Measurements from ENCODE around the gene CDK4. TPM values are rescaled to one million over a fixed set of nuclear protein-coding genes. Genes with fewer than 3 reads are reported as not detected.

The CDK4 gene
- total RNA-seq, 1 experiment from 2014 or later: 4,723 TPM

DNA sequence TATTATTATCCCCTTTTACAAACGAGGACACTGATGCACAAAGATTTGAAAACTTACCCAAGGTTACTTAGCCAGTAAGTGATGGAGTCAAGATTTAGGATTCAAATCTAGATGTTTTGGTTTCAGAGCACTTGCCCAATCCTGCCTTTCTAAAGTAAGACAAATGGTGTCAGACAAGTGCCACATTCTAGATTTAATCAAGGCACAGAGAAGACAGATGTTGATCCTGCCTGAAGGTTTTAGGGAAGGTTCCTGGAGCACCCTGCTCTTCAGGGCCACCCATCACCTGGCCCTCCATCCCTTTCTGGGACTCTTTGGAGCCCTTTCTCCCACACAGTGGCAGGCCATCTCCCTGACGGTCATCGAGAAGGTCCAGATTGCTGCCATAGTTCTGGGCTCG is 5.7 kb upstream of the CDK4 start:
- H3K27ac ChIP-seq: no peak overlapping the region
- H3K4me1 ChIP-seq (replicated peaks): peaks cover 27% of the 10 kb centered on the region
- DNase-seq (ENCODE audit: low read depth in 1 of 2, low spot score in 2 of 2): no peak
- no peak overlapping the region for H3K4me3 ChIP-seq
- no peaks in the 10 kb centered on the region for H3K9me3 ChIP-seq (replicated peaks)
- peaks cover 15% of the 10 kb centered on the region for H3K36me3 ChIP-seq
- peaks cover 32% of the 10 kb centered on the region for H3K27me3 ChIP-seq (replicated peaks)

DNA sequence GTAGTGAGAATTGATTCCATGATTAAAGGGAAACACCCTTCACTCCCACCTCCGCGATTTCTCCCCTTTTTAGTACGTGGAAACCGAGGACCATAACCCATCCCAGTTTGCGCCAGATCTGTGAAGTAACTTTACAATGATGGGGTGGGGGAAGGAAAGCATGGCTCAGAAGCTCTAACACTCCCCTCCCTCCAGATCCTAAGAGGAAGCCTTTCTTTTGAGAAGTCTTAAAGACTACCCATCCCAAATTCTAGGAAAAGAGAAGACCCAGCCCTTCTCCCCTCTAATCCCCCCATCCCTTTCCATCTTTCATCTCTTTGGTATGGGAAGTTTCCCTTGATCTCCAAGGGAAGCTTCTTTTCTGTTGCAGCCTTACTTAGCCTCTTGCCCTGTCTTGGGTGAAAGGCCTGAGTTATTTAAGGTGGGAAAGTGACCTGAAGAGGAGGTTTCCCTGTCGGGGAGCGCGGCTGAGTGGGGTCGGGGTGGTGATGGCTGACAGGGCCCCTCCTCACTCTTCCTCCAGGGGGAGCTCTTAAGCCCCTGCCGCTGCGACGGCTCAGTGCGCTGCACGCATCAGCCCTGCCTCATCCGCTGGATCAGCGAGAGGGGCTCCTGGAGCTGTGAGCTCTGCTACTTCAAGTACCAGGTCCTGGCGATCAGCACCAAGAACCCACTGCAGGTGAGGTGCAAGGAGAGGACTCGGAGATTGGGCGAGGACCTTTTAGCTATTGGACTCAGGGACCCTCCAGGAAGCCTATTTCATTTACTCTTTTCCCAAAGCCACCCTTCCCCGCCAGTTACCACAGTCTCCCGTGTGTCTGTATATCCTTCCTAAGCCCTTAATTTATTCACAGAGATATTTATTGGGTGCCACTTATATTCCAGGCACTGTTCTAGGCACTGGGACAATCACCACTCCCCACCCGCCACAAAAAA is 4.6 kb upstream of the CDK4 start:
- Histone ChIP-seq H3K27me3 (replicated peaks) (peaks cover 29% of the 10 kb centered on the region), H3K9me3 (replicated peaks) (no peaks in the 10 kb centered on the region), H3K4me1 (replicated peaks) (peaks cover 30% of the 10 kb centered on the region), H3K36me3 (peaks cover 19% of the 10 kb centered on the region), H3K27ac (no peak overlapping the region), H3K4me3 (no peak overlapping the region)
- peak; percentile 90 to 99 for DNase-seq (ENCODE audit: low read depth in 1 of 2, low spot score in 2 of 2)

DNA sequence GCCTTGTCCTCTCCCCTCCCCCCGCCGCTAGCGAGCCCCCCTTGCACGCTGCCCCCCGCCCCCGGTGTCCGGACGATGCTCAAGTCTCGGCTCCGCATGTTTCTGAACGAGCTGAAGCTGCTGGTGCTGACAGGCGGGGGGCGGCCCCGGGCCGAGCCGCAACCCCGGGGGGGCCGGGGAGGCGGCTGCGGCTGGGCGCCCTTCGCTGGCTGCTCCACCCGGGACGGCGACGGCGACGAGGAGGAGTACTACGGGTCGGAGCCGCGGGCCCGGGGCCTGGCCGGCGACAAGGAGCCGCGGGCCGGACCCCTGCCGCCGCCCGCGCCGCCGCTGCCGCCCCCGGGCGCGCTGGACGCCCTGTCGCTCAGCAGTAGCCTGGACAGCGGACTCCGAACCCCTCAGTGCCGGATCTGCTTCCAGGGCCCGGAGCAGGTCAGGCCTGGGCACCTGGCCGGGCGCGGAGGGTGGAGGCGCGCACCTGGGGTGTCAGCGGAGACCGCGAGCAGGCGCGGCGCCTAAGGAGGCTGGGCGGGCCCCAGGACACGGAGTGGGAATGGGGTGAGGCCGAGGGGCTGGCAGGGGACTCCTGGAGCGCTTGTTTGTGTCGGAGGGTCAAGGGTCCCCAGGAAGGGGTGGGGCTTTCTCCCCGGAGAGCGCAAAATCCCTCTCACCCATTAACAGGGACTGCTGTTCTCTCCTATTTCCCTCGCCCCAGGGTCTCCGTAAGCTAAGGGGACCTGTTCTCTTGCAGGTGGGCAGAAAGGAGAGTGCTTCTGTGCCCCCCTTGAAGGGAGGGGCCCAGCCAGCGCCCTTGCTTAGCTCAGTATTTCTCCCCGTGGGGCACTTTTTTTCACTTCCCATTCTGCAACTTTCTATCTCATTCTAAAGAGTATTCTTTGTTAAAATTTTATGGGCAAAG is 3.6 kb upstream of the CDK4 start:
- H3K4me3 ChIP-seq: peak overlapping the region; percentile 41
- no peaks in the 10 kb centered on the region for H3K9me3 ChIP-seq (replicated peaks)
- peaks cover 38% of the 10 kb centered on the region for H3K4me1 ChIP-seq (replicated peaks)
- H3K27me3 ChIP-seq (replicated peaks): peaks cover 29% of the 10 kb centered on the region
- peaks cover 28% of the 10 kb centered on the region for H3K36me3 ChIP-seq
- no peak overlapping the region for H3K27ac ChIP-seq
- DNase-seq (ENCODE audit: low read depth in 1 of 2, low spot score in 2 of 2): peak; percentile 85 to 96

DNA sequence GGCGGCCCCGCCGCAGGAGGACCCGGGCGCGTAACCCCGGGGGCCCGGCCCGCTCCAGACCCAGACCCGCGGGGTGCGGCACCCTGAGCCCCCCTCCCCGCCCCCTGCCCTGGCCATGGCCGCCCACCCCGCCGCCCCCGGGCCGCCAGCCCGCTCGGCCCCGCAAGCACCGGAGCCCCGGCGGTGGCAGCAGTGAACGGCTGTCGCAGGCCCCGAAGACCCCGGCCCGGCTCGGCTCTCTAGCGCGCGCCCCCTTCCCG is 3.0 kb upstream of the CDK4 start:
- Histone ChIP-seq H3K36me3 (peaks cover 34% of the 10 kb centered on the region), H3K9me3 (replicated peaks) (no peaks in the 10 kb centered on the region), H3K27ac (no peak overlapping the region)

DNA sequence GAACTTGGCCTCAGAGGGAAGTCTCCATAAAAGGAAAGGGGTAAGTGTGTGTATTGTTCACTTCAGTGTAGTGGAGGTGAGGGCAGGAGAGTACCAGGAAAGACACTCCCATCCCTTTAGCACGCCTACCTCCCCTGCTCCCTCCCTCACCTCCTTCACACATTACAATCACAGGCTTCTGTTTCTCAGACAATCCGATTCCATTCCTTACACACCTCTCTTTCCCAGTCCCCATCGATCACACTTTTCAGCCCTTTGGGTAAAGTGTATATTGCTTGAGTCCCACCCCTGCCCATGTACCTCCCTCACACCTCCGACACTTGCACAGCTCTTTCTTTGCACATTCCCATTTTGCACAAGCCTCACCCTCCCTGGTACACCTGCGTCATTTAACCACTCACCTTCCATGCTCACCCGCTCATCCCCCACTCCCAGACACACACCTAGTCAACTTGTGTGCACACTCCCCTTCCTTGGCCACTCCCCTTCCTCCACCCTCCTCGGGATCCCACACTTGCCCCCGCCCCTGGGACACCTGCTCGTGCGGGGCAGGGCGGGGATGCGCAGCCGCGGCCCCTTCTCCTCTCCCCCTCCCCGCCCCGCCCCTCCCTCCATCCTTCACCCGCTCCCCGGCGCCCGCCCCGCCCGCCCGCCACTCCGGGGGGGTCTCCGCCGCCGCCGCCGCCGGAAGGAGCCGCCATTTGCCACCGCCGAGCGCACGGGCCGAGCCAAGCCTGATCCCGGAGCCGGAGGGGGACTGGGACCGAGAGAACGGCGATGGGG is 2.5 kb upstream of the CDK4 start, which contains the start of gene MARCHF9:
Gene MARCHF9, plus strand, starts transcription at position 693 of the 783 bp plus-strand sequence. CDS start 426 bp downstream, outside the sequence.
- Histone ChIP-seq H3K4me1 (replicated peaks) (peaks cover 41% of the 10 kb centered on the region), H3K36me3 (peaks cover 37% of the 10 kb centered on the region), H3K27ac (no peak within 1 kb of the TSS), H3K9me3 (replicated peaks) (no peaks in the 10 kb centered on the region), H3K4me3 (peak within 1 kb of the TSS; percentile 41), H3K27me3 (replicated peaks) (peaks cover 28% of the 10 kb centered on the region)
- peak; percentile 91 to 99 for DNase-seq (ENCODE audit: low read depth in 1 of 2, low spot score in 2 of 2)

More for the DNA sequence above, 3.0 kb upstream of the CDK4 start:
- Histone ChIP-seq H3K4me1 (replicated peaks) (peaks cover 41% of the 10 kb centered on the region), H3K27me3 (replicated peaks) (peaks cover 29% of the 10 kb centered on the region), H3K4me3 (peak overlapping the region; percentile 41)
- DNase-seq (ENCODE audit: low read depth in 1 of 2, low spot score in 2 of 2): peak in 1 of 2 experiments; percentile 97

DNA sequence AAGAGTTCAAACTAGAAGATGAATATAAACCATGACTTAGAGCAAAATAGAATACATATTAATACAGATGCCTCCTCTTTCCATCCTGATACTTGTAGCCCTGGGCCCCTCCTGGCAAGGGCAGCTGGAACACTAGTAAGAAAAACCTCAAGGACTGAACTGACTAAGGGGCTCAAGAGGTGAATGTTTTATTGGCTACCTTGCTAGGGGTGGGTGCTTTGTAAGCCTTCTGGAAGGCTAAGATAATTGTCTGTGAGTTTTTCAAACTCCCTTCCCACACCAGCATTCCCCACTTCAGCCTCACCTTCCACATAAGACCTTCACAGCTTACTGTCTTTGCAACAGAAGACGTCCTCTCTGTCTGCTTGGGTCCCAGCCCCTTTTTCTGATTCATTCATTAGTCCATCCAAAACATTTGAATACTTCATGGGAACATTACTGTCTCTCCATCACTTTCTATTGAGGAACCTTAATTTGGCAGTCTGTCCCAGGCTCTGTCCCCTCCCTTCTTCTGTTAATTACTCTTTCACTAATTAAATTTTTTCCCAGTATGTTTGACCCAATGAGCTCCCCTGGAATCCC is 1.7 kb upstream of the CDK4 start:
- Histone ChIP-seq H3K36me3 (peaks cover 41% of the 10 kb centered on the region), H3K9me3 (replicated peaks) (no peaks in the 10 kb centered on the region), H3K4me3 (no peak overlapping the region), H3K4me1 (replicated peaks) (peaks cover 41% of the 10 kb centered on the region), H3K27ac (no peak overlapping the region), H3K27me3 (replicated peaks) (peaks cover 26% of the 10 kb centered on the region)
- DNase-seq (ENCODE audit: low read depth in 1 of 2, low spot score in 2 of 2): no peak

DNA sequence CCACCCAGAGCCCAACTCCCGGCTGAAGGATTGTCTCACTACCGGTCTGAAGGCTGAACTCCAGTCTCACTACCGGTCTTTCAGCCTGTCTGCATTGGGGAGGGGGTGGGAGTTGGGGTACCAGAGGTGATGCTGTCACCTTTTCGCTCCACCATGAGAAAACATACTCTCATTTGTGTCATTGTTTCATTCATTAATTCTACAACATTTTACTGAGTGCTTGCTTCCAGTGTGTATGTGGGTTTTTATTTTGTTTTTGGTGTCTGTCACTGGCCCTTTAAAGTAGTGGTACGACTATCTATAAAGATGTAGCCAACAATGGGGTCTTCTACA is 524 bp upstream of the CDK4 start:
- no peaks in the 10 kb centered on the region for H3K9me3 ChIP-seq (replicated peaks)
- no peak for DNase-seq (ENCODE audit: low read depth in 1 of 2, low spot score in 2 of 2)
- H3K4me1 ChIP-seq (replicated peaks): peaks cover 41% of the 10 kb centered on the region
- H3K27me3 ChIP-seq (replicated peaks): peaks cover 26% of the 10 kb centered on the region
- H3K27ac ChIP-seq: peak overlapping the region; percentile 27
- H3K4me3 ChIP-seq: peak overlapping the region; percentile 59
- peaks cover 42% of the 10 kb centered on the region for H3K36me3 ChIP-seq

DNA sequence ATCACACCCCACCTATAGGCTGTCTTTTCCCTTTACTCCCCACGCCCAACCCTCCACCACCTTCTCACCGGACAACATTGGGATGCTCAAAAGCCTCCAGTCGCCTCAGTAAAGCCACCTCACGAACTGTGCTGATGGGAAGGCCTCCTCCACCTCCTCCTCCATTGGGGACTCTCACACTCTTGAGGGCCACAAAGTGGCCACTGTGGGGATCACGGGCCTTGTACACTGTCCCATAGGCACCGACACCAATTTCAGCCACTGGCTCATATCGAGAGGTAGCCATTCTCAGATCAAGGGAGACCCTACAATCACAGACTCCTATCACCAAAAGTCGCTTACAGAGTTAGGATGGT is 700 bp downstream of the CDK4 start:
- Histone ChIP-seq H3K27me3 (replicated peaks) (peaks cover 23% of the 10 kb centered on the region), H3K4me1 (replicated peaks) (peaks cover 42% of the 10 kb centered on the region), H3K4me3 (peak overlapping the region; percentile 59), H3K27ac (peak overlapping the region; percentile 90), H3K9me3 (replicated peaks) (no peaks in the 10 kb centered on the region), H3K36me3 (peaks cover 54% of the 10 kb centered on the region)
- peak in 1 of 2 experiments; percentile 95 for DNase-seq (ENCODE audit: low read depth in 1 of 2, low spot score in 2 of 2)

DNA sequence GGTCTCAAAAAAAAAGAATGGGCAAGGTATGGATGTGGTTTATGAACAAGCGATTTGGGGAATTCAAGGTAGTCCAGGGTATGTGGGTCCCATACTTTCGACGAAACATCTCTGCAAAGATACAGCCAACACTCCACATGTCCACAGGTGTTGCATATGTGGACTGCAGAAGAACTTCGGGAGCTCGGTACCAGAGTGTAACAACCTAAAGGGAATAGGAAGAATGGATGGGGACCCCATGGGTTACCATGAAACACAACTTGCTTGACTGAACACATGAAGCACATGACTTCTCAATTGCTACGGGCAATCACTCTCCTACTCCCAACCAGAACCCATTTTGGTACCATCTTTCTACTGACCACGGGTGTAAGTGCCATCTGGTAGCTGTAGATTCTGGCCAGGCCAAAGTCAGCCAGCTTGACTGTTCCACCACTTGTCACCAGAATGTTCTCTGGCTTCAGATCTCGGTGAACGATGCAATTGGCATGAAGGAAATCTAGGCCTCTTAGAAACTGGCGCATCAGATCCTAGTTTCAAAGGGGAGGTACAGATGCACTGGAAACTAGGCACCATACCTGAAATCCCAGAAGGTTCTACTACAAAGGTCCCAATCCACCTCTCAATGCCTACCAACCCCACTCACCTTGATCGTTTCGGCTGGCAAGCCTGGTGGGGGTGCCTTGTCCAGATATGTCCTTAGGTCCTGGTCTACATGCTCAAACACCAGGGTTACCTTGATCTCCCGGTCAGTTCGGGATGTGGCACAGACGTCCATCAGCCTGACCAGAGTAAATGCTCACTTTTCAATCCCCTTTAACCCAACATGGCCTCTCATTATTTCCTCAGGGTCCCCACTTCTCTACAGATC is 1.3 kb downstream of the CDK4 start:
- peaks cover 60% of the 10 kb centered on the region for H3K36me3 ChIP-seq
- H3K27ac ChIP-seq: peak overlapping the region; percentile 90
- peaks cover 17% of the 10 kb centered on the region for H3K27me3 ChIP-seq (replicated peaks)
- H3K4me1 ChIP-seq (replicated peaks): peaks cover 44% of the 10 kb centered on the region
- peak; percentile 74 to 95 for DNase-seq (ENCODE audit: low read depth in 1 of 2, low spot score in 2 of 2)
- H3K4me3 ChIP-seq: peak overlapping the region; percentile 59
- H3K9me3 ChIP-seq (replicated peaks): no peaks in the 10 kb centered on the region

DNA sequence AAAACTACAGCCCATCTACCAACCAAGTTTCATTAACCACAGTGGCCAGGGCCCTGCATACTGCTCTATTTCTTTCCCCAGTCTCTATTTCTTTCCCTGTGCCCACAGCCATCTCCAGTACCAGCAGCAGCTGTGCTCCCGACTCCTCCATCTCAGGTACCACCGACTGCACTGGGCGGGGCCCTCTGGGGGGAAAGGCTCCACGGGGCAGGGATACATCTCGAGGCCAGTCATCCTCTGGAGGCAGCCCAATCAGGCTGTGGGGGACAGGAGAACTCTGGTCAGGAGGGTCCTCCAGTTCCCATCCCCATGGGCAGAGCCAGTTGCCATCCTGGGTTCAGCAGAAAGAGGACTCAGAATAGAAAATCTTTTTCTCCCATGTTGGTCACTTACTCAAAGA is 3.0 kb downstream of the CDK4 start:
- H3K27me3 ChIP-seq (replicated peaks): peaks cover 11% of the 10 kb centered on the region
- H3K4me1 ChIP-seq (replicated peaks): peaks cover 48% of the 10 kb centered on the region
- H3K9me3 ChIP-seq (replicated peaks): no peaks in the 10 kb centered on the region
- peak in 1 of 2 experiments; percentile 96 for DNase-seq (ENCODE audit: low read depth in 1 of 2, low spot score in 2 of 2)
- H3K36me3 ChIP-seq: peaks cover 69% of the 10 kb centered on the region
- no peak overlapping the region for H3K4me3 ChIP-seq
- H3K27ac ChIP-seq: no peak overlapping the region

DNA sequence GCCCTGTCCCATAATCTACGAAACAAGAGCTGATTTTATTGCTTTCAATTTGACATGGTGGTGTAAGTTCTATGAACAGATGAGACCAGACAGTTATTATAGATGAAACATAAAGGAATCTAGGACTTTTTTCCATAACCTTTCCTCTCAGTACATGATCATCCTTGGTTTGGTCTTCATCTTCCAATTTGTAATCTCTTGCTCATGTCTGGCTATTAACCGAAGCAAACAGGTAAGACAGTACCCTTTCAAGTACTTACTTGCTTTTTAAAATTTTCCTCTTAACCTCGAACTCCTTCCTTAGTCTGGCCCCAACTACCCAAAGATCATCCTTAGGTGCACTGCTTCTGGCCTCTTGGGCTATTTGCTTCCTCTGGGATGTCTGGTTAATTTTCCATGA is 6.1 kb downstream of the CDK4 start:
- Histone ChIP-seq H3K36me3 (peaks cover 60% of the 10 kb centered on the region), H3K27ac (no peak overlapping the region), H3K27me3 (replicated peaks) (peaks cover 31% of the 10 kb centered on the region), H3K4me1 (replicated peaks) (peaks cover 30% of the 10 kb centered on the region), H3K9me3 (replicated peaks) (no peaks in the 10 kb centered on the region), H3K4me3 (no peak overlapping the region; the same call in 1 of the 2 replicates)
- no peak for DNase-seq (ENCODE audit: low read depth in 1 of 2, low spot score in 2 of 2)

DNA sequence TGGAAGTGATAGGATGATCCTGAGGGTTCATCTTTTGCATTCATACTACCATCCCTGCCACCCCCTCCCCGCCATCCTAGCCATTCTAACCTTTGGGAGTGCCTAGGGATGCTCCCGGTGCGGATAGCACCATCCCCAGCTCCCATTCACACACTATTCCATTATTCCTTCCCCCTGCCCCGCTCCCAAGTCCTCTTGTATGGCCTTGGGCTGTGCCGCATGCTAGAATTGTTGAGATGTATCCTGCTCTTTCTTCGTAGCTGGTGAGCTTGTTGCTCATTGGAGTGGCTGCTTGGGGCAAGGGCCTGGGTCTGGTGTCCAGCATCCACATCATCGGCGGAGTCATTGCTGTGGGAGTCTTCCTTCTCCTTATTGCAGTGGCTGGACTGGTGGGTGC is 6.6 kb downstream of the CDK4 start:
- H3K36me3 ChIP-seq: peaks cover 54% of the 10 kb centered on the region
- peaks cover 36% of the 10 kb centered on the region for H3K27me3 ChIP-seq (replicated peaks)
- peak overlapping the region; percentile 50 for H3K4me3 ChIP-seq
- H3K4me1 ChIP-seq (replicated peaks): peaks cover 24% of the 10 kb centered on the region
- no peaks in the 10 kb centered on the region for H3K9me3 ChIP-seq (replicated peaks)
- peak overlapping the region; percentile 88 for H3K27ac ChIP-seq
- DNase-seq (ENCODE audit: low read depth in 1 of 2, low spot score in 2 of 2): no peak
